Endothelial cell of umbilical vein (primary cell): ENCODE results near the gene MAMDC2. TPM values are rescaled to one million over a fixed set of nuclear protein-coding genes. Genes with fewer than 3 reads are reported as not detected.
A peak's percentile ranks its signal among the peaks of the same experiment; 100 is the strongest.

Source experiments
- BruUV-seq: library from RNA; stranded (reverse); fragments of 400-500 nt; replicated peaks from 2 replicates; lab custom pipeline; 2021; lab: Mats Ljungman, UMichigan
- CTCF ChIA-PET: fragments of 300-600, 350-600 bp; sonication (Branson Sonifier 250); formaldehyde crosslinking; loops from one replicate; lab custom pipeline; 2021; ENCODE audit warnings: antibody characterized with exemption, inconsistent platforms; lab: Charles Lee
- POLR2A ChIA-PET: fragments of 300-600, 350-600 bp; sonication (Branson Sonifier 250); formaldehyde crosslinking; loops from one replicate; lab custom pipeline; 2021; ENCODE audit warnings: antibody characterized with exemption, inconsistent platforms; lab: Charles Lee
- DNase-seq: peaks from one replicate; pipeline ENCODE4 v3.0.0-alpha.2; 2011; ENCODE audit warnings: low read depth, low spot score
- FAIRE-seq: peaks from 2 replicates; lab custom pipeline; 2011; peaks lifted over from hg19 to GRCh38; lab: Jason Lieb, UNC
- H2AFZ ChIP-seq: 2 replicates; pipeline ENCODE4 v1.6.0; 2012; ENCODE audit warnings: low read depth, low read length, control low read depth, inconsistent platforms
- H3K27ac ChIP-seq: 2 replicates; pipeline ENCODE4 v1.5.1; 2011; ENCODE audit warnings: low read depth, mild to moderate bottlenecking, control low read depth, low read length, moderate library complexity; ENCODE audit not compliant: insufficient read depth
- H3K27me3 ChIP-seq, 2 experiments: 2 replicates each; pipeline versions ENCODE4 v1.6.0 to v1.6.1; 2011; ENCODE audit warnings: low read length in 2 of 2, mixed read lengths in 1 of 2; ENCODE audit not compliant: control insufficient read depth in 2 of 2, insufficient read depth in 2 of 2
- H3K36me3 ChIP-seq, 2 experiments: 2 replicates in 1 of 2; 3 replicates in 1 of 2; pipeline ENCODE4 v1.5.1; 2011; ENCODE audit warnings: low read length in 2 of 2, mild to moderate bottlenecking in 1 of 2, moderate library complexity in 1 of 2; ENCODE audit not compliant: control insufficient read depth in 2 of 2, insufficient read depth in 2 of 2; ENCODE audit errors: extremely low read depth in 1 of 2
- H3K4me1 ChIP-seq: 3 replicates; pipeline ENCODE4 v1.5.1; 2011; ENCODE audit warnings: mild to moderate bottlenecking, low read length; ENCODE audit not compliant: control insufficient read depth, insufficient read depth; ENCODE audit errors: extremely low read depth
- H3K4me2 ChIP-seq: 2 replicates; pipeline ENCODE4 v1.6.1; 2011; ENCODE audit warnings: low read length, control low read depth, mixed read lengths; ENCODE audit not compliant: insufficient read depth
- H3K4me3 ChIP-seq, 3 experiments: fragments of 200-600 bp in 1 of 3; sonication (generic), shearing (Covaris generic) in 1 of 3; replicated peaks in 1 of 3; 2 replicates each; pipeline ENCODE4 v1.5.1; 2011 to 2016; ENCODE audit warnings: control low read depth in 3 of 3, low read length in 3 of 3, mild to moderate bottlenecking in 2 of 3, inconsistent platforms in 1 of 3, low read depth in 1 of 3, moderate library complexity in 1 of 3; ENCODE audit not compliant: insufficient read depth in 1 of 3
- H3K79me2 ChIP-seq: 2 replicates; pipeline ENCODE4 v1.6.0; 2012; ENCODE audit warnings: low read length, inconsistent platforms; ENCODE audit not compliant: control insufficient read depth, insufficient read depth
- H3K9ac ChIP-seq: replicated peaks from 2 replicates; pipeline ENCODE3; 2011; ENCODE audit warnings: low read length, control low read depth; ENCODE audit not compliant: insufficient read depth; ENCODE audit errors: extremely low read depth
- H3K9me1 ChIP-seq: replicated peaks from 3 replicates; pipeline ENCODE4 v1.6.0; 2011; ENCODE audit warnings: mild to moderate bottlenecking, low read length; ENCODE audit not compliant: control insufficient read depth, insufficient read depth; ENCODE audit errors: extremely low read depth
- H3K9me3 ChIP-seq: replicated peaks from 2 replicates; pipeline ENCODE4 v1.5.1; 2012; ENCODE audit warnings: low read length, inconsistent platforms; ENCODE audit not compliant: control insufficient read depth, insufficient read depth
- H4K20me1 ChIP-seq: replicated peaks from 2 replicates; pipeline ENCODE3; 2011; ENCODE audit warnings: mild to moderate bottlenecking, low read length; ENCODE audit not compliant: control insufficient read depth, insufficient read depth; ENCODE audit errors: extremely low read depth
- EZH2 ChIP-seq: IDR thresholded peaks from 2 replicates; pipeline ENCODE4 v1.6.1; 2012; ENCODE audit warnings: borderline replicate concordance, low read depth, mild to moderate bottlenecking, moderate library complexity, low read length, inconsistent platforms; ENCODE audit not compliant: severe bottlenecking
- FOS ChIP-seq: IDR thresholded peaks from 2 replicates; pipeline ENCODE4 v1.6.1; 2011; ENCODE audit warnings: mild to moderate bottlenecking, low read length, moderate library complexity, borderline replicate concordance; ENCODE audit not compliant: insufficient read depth
- GATA2 ChIP-seq: IDR thresholded peaks from 2 replicates; pipeline ENCODE4 v1.7.0; 2011; ENCODE audit warnings: low read depth, mild to moderate bottlenecking, moderate library complexity, mixed read lengths, low read length; ENCODE audit not compliant: insufficient read length, insufficient read depth
- MYC ChIP-seq: IDR thresholded peaks from one replicate; pipeline ENCODE4 v1.6.1; 2011; ENCODE audit warnings: mild to moderate bottlenecking, low read depth, low read length
- POLR2A ChIP-seq: IDR thresholded peaks from 2 replicates; pipeline ENCODE4 v1.6.1; 2012; ENCODE audit warnings: low read depth, mild to moderate bottlenecking, control low read depth, low read length
- dilution Hi-C: fragments of 300-500 bp; cut with MboI; formaldehyde crosslinking; loops from one replicate; pipeline ENCODE4 v1.15.0; 2019; ENCODE audit warnings: low sequenced_read_pairs; ENCODE audit not compliant: extremely low pct_ligation_motif_present
- intact Hi-C: fragments of 100-400 bp; cut with micrococcal nuclease; formaldehyde crosslinking; loops from one replicate; pipeline ENCODE4 v1.10.0; 2022
- polyA plus RNA-seq, 4 experiments: library from polyadenylated mRNA; depleted of rRNA in 3 of 4; stranded (reverse) in 3 of 4; unstranded in 1 of 4; fragments of >200 nt; gene quantifications; 2 replicates each; pipeline versions ENCODE4 v1.2.1 to v1.2.3, GENCODE V29; 2011 to 2012; ENCODE audit warnings: missing spikeins in 1 of 4
- total RNA-seq: library from RNA; stranded (reverse); gene quantifications from 2 replicates; pipeline ENCODE4 v1.2.3, GENCODE V29; 2021

The MAMDC2 gene
- total and polyA plus RNA-seq, 2 donors (not counting 3 experiments of a cell fraction or from before 2014, with no cell fraction given): 0.60 to 1.1 TPM

DNA sequence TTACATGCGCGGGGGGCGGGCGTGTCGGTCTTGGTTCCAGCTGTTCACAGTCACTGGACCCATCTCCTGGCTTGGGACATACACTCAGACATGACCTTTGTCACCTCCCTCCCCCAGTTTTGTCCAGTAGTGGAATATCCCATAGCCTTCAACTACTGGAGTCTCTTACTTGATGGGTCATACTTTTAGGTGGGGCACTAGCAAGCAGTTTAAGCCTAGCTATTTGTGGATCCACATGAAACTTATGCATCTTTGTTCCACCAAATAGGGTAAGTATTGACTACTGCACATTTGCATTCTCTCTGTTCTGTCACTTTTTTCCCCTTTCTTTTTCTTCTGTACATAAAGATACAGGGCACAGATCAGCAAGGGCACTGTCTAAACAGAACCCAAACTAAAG is 15.4 kb upstream of the MAMDC2 start:
- no peak for DNase-seq
- CTCF ChIA-PET: no interaction called here
- Histone ChIP-seq H3K79me2 (no peaks in the 10 kb centered on the region), H3K27me3 (no peaks in the 10 kb centered on the region), H4K20me1 (no peaks in the 10 kb centered on the region), H3K36me3 (no peaks in the 10 kb centered on the region), H3K9ac (no peak overlapping the region), H2AFZ (no peak overlapping the region), H3K9me3 (no peaks in the 10 kb centered on the region), H3K4me1 (no peaks in the 10 kb centered on the region), H3K27ac (no peak overlapping the region), H3K4me3 (no peak overlapping the region), H3K4me2 (no peak overlapping the region), H3K9me1 (no peaks in the 10 kb centered on the region)
- intact Hi-C loops (no loop called here), dilution Hi-C loops (no loop called here)
- BruUV-seq: no TSS peak
- POLR2A ChIA-PET: no interaction called here
- TF ChIP-seq EZH2 (no peak), GATA2 (no peak), MYC (no peak)
- FAIRE-seq: no peak

DNA sequence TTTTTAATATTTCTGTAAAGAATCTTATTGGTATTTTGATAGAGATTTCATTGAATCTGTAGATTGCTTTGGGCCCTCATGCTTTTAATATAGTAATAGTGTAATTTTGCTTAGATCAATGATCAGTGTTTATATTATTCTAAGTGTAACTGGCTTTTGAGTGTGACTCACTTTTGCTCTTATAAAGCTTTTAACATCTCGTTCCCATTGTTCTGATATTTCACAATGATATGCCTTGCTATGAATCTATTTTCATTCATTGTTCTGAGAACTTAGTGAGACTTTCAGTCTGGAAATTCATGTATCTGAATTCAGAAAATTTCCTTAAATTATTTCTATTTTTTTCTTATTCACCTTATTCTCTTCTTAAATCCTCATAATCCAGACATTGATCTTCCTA is 13.5 kb upstream of the MAMDC2 start:
- Histone ChIP-seq H3K36me3 (no peaks in the 10 kb centered on the region), H3K79me2 (no peaks in the 10 kb centered on the region), H3K27me3 (no peaks in the 10 kb centered on the region), H3K4me1 (no peaks in the 10 kb centered on the region), H3K9me1 (no peaks in the 10 kb centered on the region), H4K20me1 (no peaks in the 10 kb centered on the region), H3K9me3 (no peaks in the 10 kb centered on the region), H3K4me2 (no peak overlapping the region), H3K4me3 (no peak overlapping the region), H3K27ac (no peak overlapping the region), H2AFZ (no peak overlapping the region), H3K9ac (no peak overlapping the region)
- BruUV-seq: no TSS peak
- dilution Hi-C loops: no loop called here
- ChIA-PET CTCF (interaction anchor here (1.3 kb wide), 1 partner anchor 14 kb away, joined by 5 read pairs; the partner anchor contains the start of gene MAMDC2), POLR2A (no interaction called here)
- intact Hi-C loops: no loop called here
- DNase-seq (peak; percentile 39), FAIRE-seq (no peak)
- TF ChIP-seq FOS: peak; percentile 23
- TF ChIP-seq POLR2A: no peak
